Erythroblast (primary cell): ENCODE data around the gene TMEM150A.

Source experiments
- DNase-seq, 2 experiments: peaks; one replicate each; lab custom pipeline; 2025; lab: John Stamatoyannopoulos, UW
- GATA1 ChIP-seq: IDR thresholded peaks from 2 replicates; pipeline ENCODE4 v1.6.1; 2011; ENCODE audit warnings: low read depth, mild to moderate bottlenecking, control low read depth, low read length, moderate library complexity
- POLR2A ChIP-seq: IDR thresholded peaks from 2 replicates; pipeline ENCODE4 v1.6.1; 2011; ENCODE audit warnings: mild to moderate bottlenecking, low read length

Gene TMEM150A

GRCh38 chr2:85553184-85553583 lies 49.3 kb downstream of the TMEM150A start:
- TF ChIP-seq POLR2A: no peak
- no peak for TF ChIP-seq GATA1
- no peak for DNase-seq

- TF ChIP-seq GATA1 (no peak), POLR2A (no peak)
- peak; percentile 84 to 93 for DNase-seq
These were observed 50.5 kb downstream of the TMEM150A start for GRCh38 chr2:85551698-85552678.

- no peak for DNase-seq
- no peak for TF ChIP-seq POLR2A
- no peak for TF ChIP-seq GATA1
These were observed 52.0 kb downstream of the TMEM150A start for GRCh38 chr2:85550486-85550885.

- TF ChIP-seq POLR2A: no peak
- no peak for TF ChIP-seq GATA1
- DNase-seq: no peak
These were observed 52.7 kb downstream of the TMEM150A start for GRCh38 chr2:85549826-85550225.

- DNase-seq: no peak
- TF ChIP-seq GATA1 (no peak), POLR2A (no peak)
These were observed 53.4 kb downstream of the TMEM150A start for GRCh38 chr2:85549095-85549494.

- DNase-seq: no peak
- TF ChIP-seq POLR2A: peak; percentile 4
- no peak for TF ChIP-seq GATA1
These were observed 53.9 kb downstream of the TMEM150A start for GRCh38 chr2:85548608-85548900.
